SU-DHL-6 (cell line): ENCODE results near the gene STMN1.

Experiments
- H2AFZ ChIP-seq: fragments of 200-600 bp; sonication (generic); 2 replicates; pipeline ENCODE4 v1.6.1; 2014; ENCODE audit warnings: low read depth, mild to moderate bottlenecking, moderate library complexity, mixed read lengths, antibody characterized with exemption, low read length; ENCODE audit not compliant: severe bottlenecking
- H3F3A ChIP-seq: fragments of 200-600 bp; shearing (Covaris generic); 2 replicates; pipeline ENCODE4 v1.6.0; 2016; ENCODE audit warnings: antibody characterized with exemption, mild to moderate bottlenecking; ENCODE audit not compliant: insufficient read depth
- H3K27ac ChIP-seq: fragments of 200-600 bp; sonication (generic); 2 replicates; pipeline ENCODE4 v1.5.1; 2016; ENCODE audit warnings: low read depth, mild to moderate bottlenecking, low read length, moderate library complexity, mixed read lengths
- H3K27me3 ChIP-seq: fragments of 200-600 bp; sonication (generic), shearing (Covaris generic); 2 replicates; pipeline ENCODE4 v1.6.0; 2014; ENCODE audit warnings: mild to moderate bottlenecking, low read length
- H3K36me3 ChIP-seq: fragments of 200-600 bp; sonication (generic); 2 replicates; pipeline ENCODE4 v1.6.1; 2014; ENCODE audit warnings: mild to moderate bottlenecking, low read length, mixed read lengths
- H3K4me2 ChIP-seq: fragments of 300-600, 200-600 bp; shearing (Covaris generic), sonication (generic); 2 replicates; pipeline ENCODE4 v1.6.0; 2014; ENCODE audit warnings: low read length, low read depth, mild to moderate bottlenecking; ENCODE audit not compliant: poor library complexity, severe bottlenecking
- H3K4me3 ChIP-seq: fragments of 200-600 bp; sonication (generic); 2 replicates; pipeline ENCODE4 v1.5.1; 2014; ENCODE audit warnings: antibody characterized with exemption, low read length, mild to moderate bottlenecking, mixed read lengths; ENCODE audit not compliant: insufficient read depth, poor library complexity, severe bottlenecking
- H3K79me2 ChIP-seq: fragments of 200-600 bp; sonication (generic); 2 replicates; pipeline ENCODE4 v1.6.1; 2014; ENCODE audit warnings: mild to moderate bottlenecking, low read length, moderate library complexity; ENCODE audit not compliant: insufficient read depth
- H3K9ac ChIP-seq: fragments of 200-600 bp; sonication (generic); 2 replicates; pipeline ENCODE4 v1.7.0; 2014; ENCODE audit warnings: mild to moderate bottlenecking, low read length
- H3K9me2 ChIP-seq: fragments of 200-600 bp; sonication (generic); replicated peaks from 2 replicates; pipeline ENCODE4 v1.6.1; 2014; ENCODE audit warnings: low read length; ENCODE audit not compliant: insufficient read depth
- H3K9me3 ChIP-seq: fragments of 200-600 bp; sonication (generic); 2 replicates; pipeline ENCODE4 v1.6.1; 2014; ENCODE audit warnings: low read length, mixed read lengths; ENCODE audit not compliant: insufficient read depth
- H4K20me1 ChIP-seq: fragments of 200-600 bp; sonication (generic); 2 replicates; pipeline ENCODE4 v1.6.1; 2014; ENCODE audit warnings: low read depth, mild to moderate bottlenecking, antibody characterized with exemption, low read length, moderate library complexity, mixed read lengths
- CTCF ChIP-seq: fragments of 200-600 bp; sonication (generic); IDR thresholded peaks from one replicate; pipeline ENCODE4 v1.5.1; 2017; ENCODE audit warnings: antibody characterized with exemption, mild to moderate bottlenecking, low read length, moderate library complexity; ENCODE audit not compliant: insufficient read depth, poor library complexity, severe bottlenecking
- EZH2phosphoT487 ChIP-seq: fragments of 200-600 bp; sonication (generic), shearing (Covaris generic); conservative IDR thresholded peaks from 2 replicates; pipeline ENCODE4 v1.6.1; 2018; ENCODE audit warnings: mild to moderate bottlenecking, antibody characterized with exemption, low read length, moderate library complexity, mixed read lengths

STMN1 gene

DNA sequence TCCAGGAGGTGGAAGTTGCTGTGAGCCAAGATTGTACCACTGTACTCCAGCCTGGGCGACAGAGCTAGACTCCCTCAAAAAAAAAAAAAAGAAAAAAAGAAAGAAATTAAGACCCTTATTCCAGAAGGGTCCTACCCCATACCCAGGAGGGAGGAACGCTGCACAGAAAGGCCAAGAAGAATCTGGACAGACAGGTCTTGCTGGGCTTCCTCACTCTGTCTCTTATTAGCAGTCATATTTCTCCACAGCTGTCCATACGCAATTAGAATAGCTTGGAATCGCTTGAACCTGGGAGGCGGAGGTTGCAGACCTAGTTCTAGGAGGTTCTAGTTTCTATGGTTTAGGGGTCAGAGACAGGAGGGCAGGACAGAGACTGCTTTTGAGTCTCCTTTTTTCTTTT lies 27.5 kb downstream of the STMN1 start:
- Histone ChIP-seq H3K9me3 (no peaks in the 10 kb centered on the region), H3K9ac (no peak overlapping the region), H3K27ac (no peak overlapping the region), H3K9me2 (no peaks in the 10 kb centered on the region), H3K4me2 (no peak overlapping the region), H3K36me3 (no peaks in the 10 kb centered on the region), H2AFZ (no peak overlapping the region), H3K27me3 (no peaks in the 10 kb centered on the region), H3F3A (no peaks in the 10 kb centered on the region), H4K20me1 (no peaks in the 10 kb centered on the region), H3K79me2 (no peaks in the 10 kb centered on the region), H3K4me3 (no peak overlapping the region)
- TF ChIP-seq CTCF, result no peak
- no peak for TF ChIP-seq EZH2phosphoT487

- no peak overlapping the region for H3K4me3 ChIP-seq
- H2AFZ ChIP-seq, result no peak overlapping the region
- H3K27ac ChIP-seq, result no peak overlapping the region
- H3K27me3 ChIP-seq, result no peaks in the 10 kb centered on the region
- no peaks in the 10 kb centered on the region for H3F3A ChIP-seq
- no peak overlapping the region for H3K4me2 ChIP-seq
- no peaks in the 10 kb centered on the region for H3K9me3 ChIP-seq
- no peaks in the 10 kb centered on the region for H3K79me2 ChIP-seq
- no peaks in the 10 kb centered on the region for H3K9me2 ChIP-seq
- TF ChIP-seq EZH2phosphoT487 (no peak), CTCF (no peak)
- no peaks in the 10 kb centered on the region for H4K20me1 ChIP-seq
- no peak overlapping the region for H3K9ac ChIP-seq
- H3K36me3 ChIP-seq, result no peaks in the 10 kb centered on the region
These were observed 29.1 kb downstream of the STMN1 start for GRCh38 chr1:25877155-25877554.

DNA sequence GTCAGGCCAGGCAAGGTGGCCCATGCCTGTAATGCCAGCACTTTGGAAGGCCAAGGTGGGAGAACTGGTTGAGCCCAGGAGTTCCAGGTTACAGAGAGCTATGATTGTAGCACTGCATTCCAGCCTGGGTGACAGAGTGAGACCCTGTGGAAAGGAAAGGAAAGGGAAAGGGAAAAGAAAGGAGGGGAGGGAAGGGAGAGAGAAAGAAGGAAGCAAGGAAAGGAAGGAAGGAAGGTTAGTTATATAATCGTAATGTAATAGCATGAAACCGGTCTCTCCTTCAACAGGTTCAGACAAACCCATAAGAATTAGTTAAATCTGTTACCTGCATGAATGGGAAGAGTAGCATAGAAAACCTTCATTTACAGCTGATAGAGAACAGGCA lies 29.5 kb downstream of the STMN1 start:
- H3K4me2 ChIP-seq, result no peak overlapping the region
- no peaks in the 10 kb centered on the region for H3K79me2 ChIP-seq
- H3K27ac ChIP-seq, result no peak overlapping the region
- H2AFZ ChIP-seq, result no peak overlapping the region
- no peaks in the 10 kb centered on the region for H3K36me3 ChIP-seq
- H3K27me3 ChIP-seq, result no peaks in the 10 kb centered on the region
- H4K20me1 ChIP-seq, result no peaks in the 10 kb centered on the region
- H3K9me3 ChIP-seq, result no peaks in the 10 kb centered on the region
- no peak overlapping the region for H3K9ac ChIP-seq
- no peak overlapping the region for H3K4me3 ChIP-seq
- TF ChIP-seq EZH2phosphoT487 (no peak), CTCF (no peak)
- no peaks in the 10 kb centered on the region for H3F3A ChIP-seq
- no peaks in the 10 kb centered on the region for H3K9me2 ChIP-seq
